ENCODE measurements around the gene FCRLA.
"Not testable (repeated sequence)": the region's sequence is repeated elsewhere in the genome, so short reads cannot be mapped to it uniquely, and the experiment has no call there.

FCRLA gene

DNA sequence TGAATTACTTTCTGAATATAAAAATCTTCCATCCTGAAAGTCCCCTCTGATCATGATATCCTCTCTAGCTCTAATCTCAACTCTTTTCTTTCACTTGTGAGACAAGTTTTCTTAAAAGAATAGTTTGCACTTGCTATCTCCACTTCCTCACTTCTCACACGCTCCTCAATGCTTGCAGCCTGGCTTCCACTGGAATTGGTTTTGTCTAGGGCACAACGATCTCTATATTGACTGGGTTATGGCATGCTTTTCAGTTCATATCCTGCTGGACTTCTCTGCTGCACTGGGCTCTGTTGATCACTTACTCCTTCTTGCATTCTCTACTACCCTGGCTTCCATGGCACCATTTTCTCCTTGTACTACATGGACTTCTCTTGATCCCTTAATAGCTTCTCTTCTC is 474 bp downstream of the FCRLA start:
- DNase-seq, result no peak

DNA sequence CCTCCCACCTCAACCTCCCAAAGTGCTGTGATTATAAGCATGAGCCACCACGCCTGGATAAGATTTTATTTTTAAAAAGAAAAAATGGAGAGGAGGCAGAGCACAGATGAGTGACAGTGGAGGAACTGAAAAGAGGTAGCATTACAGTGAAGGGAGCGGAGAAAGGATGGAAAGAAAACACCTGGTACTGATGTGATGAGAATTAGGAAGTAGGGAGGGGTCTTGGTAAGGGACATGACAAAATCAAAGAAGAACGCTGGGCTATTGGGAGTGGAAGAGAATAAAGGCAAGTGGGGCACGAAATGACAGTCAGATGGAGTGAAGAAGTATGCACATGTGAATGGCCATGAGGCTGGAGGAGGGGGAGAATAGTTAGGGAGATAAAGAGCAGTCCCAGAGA is 2.3 kb downstream of the FCRLA start:
- no peak for DNase-seq

DNA sequence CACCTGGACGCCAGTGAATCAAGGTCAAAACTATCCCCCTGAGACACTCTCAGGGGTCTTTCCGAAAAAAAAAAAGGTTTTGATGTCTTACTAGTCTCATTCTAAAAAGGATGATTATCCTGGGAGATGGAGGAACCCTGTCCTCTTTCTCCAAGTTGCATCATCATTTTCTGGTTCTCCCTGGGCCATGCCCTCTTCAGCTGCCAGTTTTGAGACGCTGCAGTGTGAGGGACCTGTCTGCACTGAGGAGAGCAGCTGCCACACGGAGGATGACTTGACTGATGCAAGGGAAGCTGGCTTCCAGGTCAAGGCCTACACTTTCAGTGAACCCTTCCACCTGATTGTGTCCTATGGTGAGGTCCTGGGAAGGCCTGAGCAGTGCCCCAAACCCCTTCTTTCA is 3.5 kb downstream of the FCRLA start:
- DNase-seq, result no peak

DNA sequence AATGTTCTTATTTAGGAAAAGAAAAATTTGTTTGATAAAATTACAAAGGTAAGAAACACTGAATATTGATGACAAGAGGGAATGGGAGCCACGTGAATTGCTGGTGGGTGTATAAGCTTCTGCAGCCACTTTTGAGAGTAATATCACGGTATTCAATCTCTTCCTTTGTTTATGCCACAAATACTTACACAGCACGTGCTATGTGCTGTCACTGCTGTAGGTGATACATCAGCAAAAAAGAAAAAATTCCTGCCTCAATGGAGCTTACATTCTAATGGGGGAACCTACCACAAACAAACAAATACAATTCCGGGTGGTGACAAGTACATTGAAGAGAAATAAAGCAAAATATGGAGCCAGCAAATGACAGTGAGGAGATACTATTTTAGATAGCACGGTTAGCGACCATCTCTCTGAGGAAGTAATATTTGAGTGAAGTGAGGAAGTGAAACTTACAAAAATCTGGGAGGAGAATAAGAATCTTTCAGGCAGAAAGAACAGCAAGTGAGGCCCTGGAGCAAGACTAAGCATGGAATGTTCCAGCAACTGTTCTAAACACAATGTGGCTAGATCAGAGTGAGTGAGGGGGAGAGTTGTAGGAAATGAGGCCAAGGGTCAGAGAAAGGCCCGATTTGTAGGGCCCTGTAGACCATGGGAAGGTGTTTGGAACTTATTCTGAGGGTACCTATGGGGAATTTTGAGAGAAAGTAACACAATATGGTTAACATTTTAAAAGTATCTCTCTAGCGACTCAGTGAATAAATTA is 11.7 kb downstream of the FCRLA start:
- no peak for DNase-seq

DNA sequence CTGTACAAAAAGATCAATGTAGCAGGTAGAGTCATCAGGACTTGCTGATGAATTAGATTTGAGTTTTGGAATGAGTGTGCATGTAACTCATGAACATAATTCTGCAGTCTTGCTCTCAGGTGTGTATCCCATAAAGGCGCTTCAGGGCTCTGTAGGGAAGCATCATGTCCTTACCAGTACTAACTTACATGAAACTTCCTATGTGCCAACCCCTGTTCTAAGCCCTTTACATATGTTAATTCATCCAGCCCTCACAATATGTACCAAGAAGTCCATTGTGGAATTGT is 12.2 kb downstream of the FCRLA start:
- DNase-seq, result no peak

DNA sequence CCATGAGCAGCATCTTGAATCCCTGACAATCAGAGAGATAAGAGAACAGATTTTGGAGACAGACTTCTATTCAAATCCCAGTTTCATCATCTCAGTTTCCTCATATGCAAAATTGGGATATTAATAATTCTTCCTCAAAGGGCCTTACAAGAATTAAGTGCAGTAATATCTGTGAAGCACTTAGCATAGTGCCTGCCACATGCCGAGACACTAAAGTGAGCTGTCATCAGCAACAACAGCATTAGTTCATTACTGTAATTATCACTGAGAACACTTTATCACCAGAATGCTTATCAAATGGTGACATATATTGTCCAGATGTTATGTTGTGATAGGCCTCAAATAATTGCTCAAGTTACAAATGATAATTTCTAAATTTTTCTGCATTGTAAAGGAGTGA is 13.4 kb downstream of the FCRLA start:
- DNase-seq, result no peak

DNA sequence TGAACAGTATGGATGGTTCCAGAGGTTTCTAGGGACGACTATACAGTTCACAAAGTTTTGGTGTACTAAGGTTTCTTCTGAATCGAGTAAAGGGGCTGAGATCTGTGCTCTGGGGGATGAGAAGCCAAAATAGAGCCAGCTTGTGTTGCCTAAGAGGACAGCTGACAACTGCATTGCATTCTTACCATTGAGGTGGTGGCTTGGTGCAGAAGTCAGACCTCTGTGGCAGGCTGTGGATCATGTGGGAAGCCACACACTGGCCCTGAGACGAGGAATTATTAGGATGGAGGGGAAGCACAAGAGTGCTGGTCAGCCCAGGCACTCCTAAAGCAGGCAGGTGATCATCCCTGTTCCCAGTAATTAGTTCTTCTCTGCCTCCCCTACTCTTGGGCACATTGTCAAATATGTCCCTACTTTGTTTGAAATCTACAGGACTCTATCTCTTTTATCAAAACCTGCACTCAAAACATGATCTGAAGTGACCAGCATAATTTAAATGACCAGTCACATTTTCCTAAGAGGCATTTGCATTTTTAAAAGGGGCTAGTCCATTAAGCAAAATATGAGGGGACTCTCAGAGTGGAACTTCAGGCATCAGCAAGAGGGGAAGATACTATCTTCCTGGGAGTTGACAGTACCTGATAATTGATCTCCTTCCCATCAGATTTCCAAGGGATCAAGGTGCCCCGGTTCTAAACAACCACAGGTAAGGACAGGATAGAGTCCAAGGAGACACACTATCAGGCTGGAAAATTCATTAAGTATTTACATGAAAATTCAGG is 14.1 kb downstream of the FCRLA start, which contains the start of gene FCRLB:
TSS of gene FCRLB (plus strand) at position 589 of the 782 bp plus-strand sequence. CDS start 1,129 bp downstream, outside the sequence.
- no peak for DNase-seq

DNA sequence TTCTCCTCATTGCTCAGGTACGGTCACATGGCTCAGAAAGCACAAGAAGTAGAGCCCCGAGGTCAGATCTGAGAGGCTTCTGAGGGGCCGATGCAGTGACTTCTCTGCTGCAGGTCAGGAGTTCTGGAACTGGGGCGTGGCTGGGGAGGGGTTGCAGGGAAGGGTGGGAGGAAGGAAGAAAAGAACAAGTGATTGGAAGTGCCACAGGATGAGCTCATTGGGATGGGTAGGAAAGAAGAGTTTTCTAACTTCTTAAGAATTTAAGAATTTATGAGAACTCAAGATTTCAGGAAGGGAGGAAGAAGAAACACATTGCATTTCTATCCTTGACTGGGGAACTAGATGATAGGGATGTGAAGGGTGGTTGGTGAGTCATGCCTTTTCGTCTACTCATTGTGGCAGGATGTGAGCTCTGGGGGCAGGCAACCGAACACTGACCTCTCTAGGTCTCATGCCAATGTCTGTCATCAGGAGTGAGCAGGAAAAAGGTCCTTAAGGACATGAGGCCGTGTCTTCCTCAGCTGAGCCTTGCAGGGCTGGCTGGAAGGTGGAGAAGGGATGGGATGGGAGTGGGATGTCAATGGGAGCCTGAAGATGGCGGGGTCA is 14.8 kb downstream of the FCRLA start:
- no peak for DNase-seq

DNA sequence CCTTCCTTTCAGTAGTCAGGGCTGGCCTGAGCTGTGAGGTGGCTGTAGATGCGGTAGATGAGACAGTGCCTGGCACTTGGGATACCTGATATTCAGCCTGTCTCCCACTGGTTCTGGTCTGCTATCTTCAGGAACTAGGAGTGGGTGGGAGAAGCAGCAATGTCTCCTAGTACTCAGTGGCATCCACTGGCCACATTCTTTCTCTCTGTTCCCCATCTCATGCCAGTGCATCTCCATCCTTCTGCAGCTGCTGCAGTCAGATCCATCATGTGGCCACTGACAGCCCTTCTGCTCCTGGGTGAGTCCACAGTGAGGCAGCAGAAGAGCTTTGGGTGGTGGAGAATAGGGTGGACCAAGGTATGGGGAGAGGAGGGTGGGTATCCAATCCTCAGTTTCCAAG is 15.4 kb downstream of the FCRLA start:
- no peak for DNase-seq

DNA sequence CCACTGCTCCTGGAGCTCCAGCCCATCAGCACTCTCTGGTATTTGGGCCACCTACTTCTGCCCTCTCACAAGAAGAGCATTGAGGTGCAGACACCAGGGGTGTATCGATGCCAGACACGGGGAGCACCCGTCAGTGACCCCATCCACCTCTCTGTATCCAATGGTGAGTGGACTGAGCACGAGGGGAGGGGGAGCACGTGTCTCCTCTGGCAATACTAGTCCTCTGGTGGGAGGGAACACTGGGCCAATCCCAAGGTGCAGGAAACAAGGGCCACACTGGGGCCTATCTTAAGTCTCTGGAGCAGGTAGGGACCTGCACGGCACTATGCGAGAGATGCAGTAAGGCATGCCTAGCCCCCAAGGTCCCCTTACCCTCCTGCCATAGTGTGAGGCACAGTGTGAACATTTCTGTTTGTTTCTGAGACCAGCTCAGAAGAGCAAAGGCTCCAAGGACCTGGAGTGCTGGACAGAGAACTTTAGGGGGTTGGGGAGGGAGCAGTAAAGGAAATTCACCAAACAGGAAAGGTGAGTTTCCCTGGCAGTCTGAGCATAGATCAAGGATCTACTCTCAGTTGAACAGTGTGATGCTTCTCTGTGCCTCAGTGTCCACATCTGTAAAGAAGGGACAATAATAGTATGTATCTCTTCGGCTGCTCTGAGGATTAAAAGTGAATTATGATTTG is 16.6 kb downstream of the FCRLA start:
- no peak for DNase-seq

DNA sequence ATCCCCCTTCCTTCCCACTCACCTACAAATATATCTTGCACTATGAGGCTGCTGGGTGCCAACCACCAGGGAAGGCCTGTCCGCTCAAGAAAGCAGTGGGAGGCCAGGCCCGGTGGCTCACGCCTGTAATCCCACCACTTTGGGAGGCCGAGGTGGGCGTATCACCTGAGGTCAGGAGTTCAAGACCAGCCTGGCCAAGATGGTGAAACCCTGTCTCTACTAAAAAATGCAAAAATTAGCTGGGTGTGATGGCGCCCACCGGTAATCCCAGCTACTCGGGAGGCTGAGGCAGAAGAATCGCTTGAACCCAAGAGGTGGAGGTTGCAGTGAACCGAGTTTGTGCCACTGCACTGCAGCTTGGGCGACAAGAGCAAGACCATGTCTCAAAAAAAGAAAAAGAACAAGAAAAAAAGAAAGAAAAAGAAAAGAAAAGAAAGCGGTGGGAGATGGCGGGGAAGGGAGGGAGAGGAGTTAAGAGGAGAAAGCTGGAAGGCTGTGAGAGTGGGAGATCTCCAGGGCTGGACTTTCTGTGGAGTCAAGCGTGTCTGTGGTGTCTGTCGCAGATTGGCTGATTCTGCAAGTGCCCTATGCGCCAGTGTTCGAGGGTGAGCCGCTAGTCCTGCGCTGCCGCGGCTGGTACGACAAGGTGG is 18.4 kb downstream of the FCRLA start:
- not testable (repeated sequence) for DNase-seq

DNA sequence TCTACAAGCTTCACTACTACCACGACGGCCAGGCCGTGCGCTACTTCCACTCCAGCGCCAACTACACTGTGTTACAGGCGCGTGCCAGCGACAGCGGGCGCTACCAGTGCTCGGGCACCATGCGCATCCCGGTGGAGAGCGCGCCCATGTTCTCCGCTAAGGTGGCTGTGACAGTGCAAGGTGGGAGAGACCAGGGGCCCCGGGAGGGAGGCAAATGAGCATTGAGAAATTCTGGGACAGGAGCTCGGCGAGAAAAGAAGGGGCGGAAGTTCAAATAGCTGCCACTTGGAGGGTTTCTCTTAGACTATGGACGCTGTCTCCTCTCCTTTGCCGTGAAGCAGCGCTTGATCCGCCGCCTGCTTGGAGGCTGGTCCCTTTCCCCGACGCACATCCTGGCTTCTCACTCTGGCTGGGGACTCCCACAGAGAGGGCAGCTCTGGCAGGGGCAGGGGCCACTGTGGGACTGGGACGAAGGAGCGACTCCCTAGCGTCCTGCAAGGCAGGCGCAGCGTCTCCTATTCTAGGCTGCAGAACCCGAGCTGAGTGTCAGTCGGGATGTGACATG is 19.0 kb downstream of the FCRLA start:
- DNase-seq, result peak; percentile 33

DNA sequence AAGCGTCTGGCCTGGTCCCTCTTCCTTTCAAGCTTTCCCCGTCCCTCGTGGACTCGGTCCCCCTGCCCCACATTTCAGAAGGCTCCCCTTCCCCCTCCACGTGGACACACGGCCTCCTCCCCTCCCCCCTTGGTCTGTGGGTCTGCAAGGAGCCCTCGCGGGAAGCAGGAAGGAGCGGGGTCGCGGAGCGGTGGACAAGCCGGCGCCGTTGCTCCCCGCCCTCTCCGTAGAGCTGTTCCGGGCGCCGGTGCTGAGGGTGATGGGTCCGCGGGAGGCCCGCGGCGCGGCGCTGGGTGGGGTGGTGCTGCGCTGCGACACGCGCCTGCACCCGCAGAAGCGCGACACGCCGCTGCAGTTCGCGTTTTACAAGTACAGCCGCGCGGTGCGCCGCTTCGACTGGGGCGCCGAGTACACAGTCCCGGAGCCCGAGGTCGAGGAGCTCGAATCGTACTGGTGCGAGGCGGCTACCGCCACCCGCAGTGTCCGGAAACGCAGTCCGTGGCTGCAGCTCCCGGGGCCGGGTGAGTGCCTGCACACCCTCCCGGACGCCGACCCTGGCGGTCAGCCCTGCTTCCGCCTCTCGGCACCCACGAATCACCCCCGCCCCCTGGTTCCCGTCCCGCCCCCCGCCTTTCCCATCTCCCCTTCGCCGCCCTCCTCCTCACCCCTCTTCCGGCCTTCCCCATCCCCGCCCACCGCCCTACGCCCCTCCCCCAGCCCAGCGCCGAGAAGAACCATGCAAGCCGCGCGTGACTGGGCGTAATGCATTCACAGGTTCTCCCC is 19.6 kb downstream of the FCRLA start:
- DNase-seq, result peak; percentile 33

DNA sequence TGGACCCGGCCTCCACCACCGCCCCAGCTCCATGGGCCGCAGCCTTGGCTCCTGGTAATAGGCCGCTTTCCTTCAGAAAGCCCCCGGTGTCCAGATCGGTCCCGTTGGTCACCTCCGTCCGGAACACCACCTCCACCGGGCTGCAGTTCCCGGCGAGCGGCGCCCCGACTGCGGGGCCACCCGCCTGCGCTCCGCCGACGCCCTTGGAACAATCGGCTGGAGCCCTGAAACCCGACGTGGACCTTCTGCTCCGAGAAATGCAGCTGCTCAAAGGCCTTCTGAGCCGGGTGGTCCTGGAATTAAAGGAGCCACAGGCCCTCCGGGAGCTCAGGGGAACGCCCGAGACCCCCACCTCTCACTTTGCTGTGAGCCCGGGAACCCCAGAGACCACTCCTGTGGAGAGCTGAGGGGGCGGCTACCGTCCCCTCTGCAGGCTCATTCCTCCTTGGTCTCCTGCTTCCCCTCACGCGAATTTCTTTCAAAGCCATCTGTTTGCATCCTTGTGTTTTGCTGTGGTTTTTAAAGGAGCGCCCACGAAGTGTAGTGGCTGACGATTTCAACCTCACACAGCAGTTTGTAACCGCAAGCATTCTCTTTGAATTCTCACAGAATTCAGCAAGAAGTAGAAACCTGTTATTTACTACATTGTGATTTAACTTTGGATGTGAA is 20.4 kb downstream of the FCRLA start:
- DNase-seq, result no peak

DNA sequence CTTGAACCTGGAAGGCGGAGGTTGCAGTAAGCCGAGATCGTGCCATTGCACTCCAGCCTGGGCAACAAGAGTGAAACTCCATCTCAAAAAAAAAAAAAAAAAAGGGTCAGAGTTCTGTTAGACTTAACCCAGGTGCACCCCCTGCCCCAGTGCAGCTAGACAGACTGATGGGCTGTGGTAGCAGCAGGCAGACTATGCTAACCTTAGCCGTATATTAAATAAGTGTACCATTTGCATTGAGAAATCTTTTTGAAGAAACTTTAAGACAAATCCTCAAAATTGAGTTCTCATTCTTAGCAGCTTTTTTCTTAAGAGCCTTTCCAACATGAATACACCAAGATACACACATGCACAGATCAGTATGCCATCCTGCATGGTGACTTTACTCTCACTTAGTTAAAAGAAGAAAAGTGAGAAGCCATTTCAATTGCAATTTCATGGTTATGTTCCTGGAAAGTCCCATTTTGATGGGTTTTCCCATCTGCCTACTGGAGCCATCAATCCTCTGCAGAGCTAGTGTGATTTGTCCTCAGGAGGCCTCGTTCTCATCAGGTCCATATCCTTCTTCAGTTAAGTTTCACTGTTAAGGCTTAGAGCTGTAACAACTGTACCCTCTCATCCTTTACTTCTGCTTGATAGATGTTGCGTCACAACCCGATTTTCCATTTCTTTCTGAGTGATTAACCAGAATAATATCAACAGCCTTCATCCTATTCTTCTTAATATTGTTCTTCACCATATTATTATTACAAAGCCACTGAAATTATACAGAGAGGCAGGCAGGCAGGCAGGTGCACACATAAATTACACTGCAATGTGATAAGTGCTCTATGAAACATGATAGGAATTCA is 21.6 kb downstream of the FCRLA start:
- no peak for DNase-seq

DNA sequence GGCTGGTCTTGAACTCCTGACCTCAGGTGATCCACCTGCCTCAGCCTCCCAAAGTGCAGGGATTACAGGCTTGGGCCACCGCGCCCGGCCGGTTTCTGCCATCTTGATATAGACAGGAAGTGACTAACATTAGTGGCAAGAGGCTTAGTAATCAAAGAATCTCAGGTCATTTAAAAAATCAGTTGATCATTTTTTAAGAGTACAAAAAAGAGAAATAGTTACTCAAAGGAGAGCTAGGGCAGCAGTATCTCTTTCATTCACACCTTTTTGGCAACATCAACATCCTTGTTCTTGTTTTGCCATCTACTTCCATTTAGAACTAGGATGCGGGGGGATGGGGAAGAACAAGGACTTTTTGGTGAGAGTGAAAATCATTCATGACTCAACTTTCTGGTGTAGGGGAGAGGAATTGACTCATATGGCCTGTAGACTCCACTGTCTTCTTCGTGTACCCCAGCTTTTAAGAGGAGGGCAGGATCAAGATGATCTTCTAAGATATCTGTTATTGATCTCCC is 23.1 kb downstream of the FCRLA start:
- DNase-seq, result no peak

DNA sequence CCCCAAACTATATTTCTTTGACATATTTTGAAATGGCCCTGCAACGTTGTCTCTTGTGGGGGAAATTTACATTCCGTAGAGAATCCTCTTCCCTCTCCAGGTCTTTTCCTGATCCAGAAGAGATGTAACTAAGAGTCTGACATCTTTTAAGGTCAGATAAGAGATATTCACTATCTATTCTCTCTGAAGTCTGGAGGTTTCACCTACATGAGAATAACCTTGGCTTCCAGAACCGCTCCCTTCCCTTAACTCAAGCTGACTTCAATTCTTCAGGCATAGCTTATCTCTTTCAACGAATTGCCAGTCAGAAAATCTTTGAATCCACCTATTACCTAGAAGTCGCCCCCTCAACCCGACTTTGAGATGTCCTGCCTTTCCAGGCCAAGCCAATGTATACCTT is 24.2 kb downstream of the FCRLA start:
- DNase-seq, result no peak

DNA sequence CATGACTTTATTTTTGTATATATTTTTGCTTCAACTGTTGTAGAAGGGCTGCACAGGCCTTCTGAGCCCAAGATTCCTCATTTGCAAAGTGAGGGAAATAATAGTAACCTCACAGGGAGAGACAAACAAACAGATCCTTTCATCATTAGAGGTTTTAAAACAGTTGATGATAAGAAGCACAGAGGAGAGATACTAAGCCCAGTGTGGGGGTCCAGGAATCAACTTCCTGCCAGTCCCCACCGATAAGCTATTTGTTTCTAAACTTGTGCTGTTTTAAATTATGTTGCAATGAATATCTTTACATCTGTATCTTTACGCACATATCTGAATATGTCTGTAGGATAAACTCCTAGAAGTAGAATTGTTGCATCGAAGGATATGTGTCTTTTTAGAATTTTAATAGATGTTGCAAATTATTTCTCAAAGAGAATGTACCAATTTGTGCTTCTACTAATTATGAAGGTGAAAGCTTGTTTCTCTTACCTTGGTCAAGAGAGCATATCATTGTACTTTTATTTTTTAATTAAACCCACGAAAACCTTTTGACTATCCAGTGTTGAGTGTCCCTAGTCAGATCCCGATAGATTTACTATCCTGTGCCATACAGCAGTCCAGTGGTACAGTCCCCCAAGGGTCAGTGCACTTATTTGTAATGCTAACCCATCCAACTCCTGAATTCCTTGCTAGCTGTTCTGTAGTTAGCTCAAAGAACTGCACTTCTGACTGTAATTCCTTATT is 25.1 kb downstream of the FCRLA start:
- DNase-seq, result no peak

DNA sequence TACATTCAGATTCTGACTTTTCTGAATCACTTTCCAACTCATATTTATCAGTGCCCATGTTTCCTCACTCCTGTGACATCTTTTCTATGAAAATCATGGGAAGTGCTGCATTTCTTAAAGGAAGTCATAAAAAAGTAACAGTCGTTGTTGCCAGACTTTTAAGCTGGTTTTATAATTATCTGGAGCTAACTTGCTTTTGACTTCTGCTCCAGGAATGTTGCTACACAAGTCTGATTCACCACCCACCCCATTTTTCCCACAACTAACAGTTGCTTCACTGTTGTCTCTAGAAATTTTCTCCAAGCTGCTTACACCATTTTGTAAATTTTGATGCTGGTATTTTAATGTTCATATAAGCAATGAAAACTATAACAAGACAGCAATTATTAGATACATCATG is 26.5 kb downstream of the FCRLA start:
- DNase-seq, result no peak

All from DMS79 treated with DMSO at 0.1 percent for 48 hours (cell line).